OCI-LY1 (cell line): ENCODE data around the gene GLIPR1L2.

Experiments used
- CTCF ChIP-seq: fragments of 200-600 bp; sonication (generic), shearing (Covaris generic); IDR thresholded peaks from 2 replicates; pipeline ENCODE4 v1.5.1; 2017; ENCODE audit warnings: mild to moderate bottlenecking, antibody characterized with exemption, low read length, moderate library complexity, mixed read lengths
- EZH2 ChIP-seq: fragments of 200-600 bp; sonication (generic), shearing (Covaris generic); IDR thresholded peaks from 2 replicates; pipeline ENCODE4 v1.8.0; 2017; ENCODE audit warnings: borderline replicate concordance, mixed run types, mild to moderate bottlenecking, antibody characterized with exemption, low read length, moderate library complexity, mixed read lengths

- TF ChIP-seq CTCF (no peak), EZH2 (no peak)
Measured at GRCh38 chr12:75409830-75410229, 18.9 kb downstream of the GLIPR1L2 start.
